BJ (cell line): ENCODE results near the gene KLF5. TPM values are rescaled to one million over a fixed set of nuclear protein-coding genes. Genes with fewer than 3 reads are reported as not detected.

Experiments
- CTCF ChIA-PET: fragments of 350-600 bp; formaldehyde crosslinking; extraction: SDS; loops from one replicate; lab custom pipeline; 2021; ENCODE audit warnings: antibody characterized with exemption, inconsistent platforms; lab: Yijun Ruan, JAX
- POLR2A ChIA-PET: fragments of 300-600 bp; sonication (Branson Sonifier 250); formaldehyde crosslinking; extraction: SDS; loops from one replicate; lab custom pipeline; 2021; ENCODE audit warnings: antibody characterized with exemption; lab: Charles Lee
- DNase-seq: peaks from one replicate; pipeline ENCODE4 v3.0.0-alpha.2; 2011; ENCODE audit warnings: low read depth
- H3K27me3 ChIP-seq: 2 replicates; pipeline ENCODE4 v1.6.0; 2011; ENCODE audit warnings: low read length; ENCODE audit not compliant: control insufficient read depth, insufficient read depth
- H3K36me3 ChIP-seq: 2 replicates; pipeline ENCODE4 v1.5.1; 2011; ENCODE audit warnings: low read length; ENCODE audit not compliant: control insufficient read depth, insufficient read depth
- H3K4me3 ChIP-seq: 2 replicates; pipeline ENCODE4 v1.5.1; 2011; ENCODE audit warnings: low read depth, mild to moderate bottlenecking, control low read depth, low read length
- CTCF ChIP-seq: IDR thresholded peaks from 2 replicates; pipeline ENCODE4 v1.5.1; 2011; ENCODE audit warnings: low read depth, mild to moderate bottlenecking, control low read depth, inconsistent platforms, low read length, moderate library complexity; ENCODE audit not compliant: insufficient read depth
- polyA plus RNA-seq: library from polyadenylated mRNA; depleted of rRNA; stranded (reverse); fragments of >200 nt; gene quantifications from 2 replicates; pipeline ENCODE4 v1.2.3, GENCODE V29; 2011

Gene KLF5
- polyA plus RNA-seq, 1 experiment: 26.7 TPM

GRCh38 chr13:73070451-73071098 is 11.8 kb downstream of the KLF5 start:
- no peak for TF ChIP-seq CTCF
- Histone ChIP-seq H3K27me3 (no peaks in the 10 kb centered on the region), H3K36me3 (peaks cover under 1% of the 10 kb centered on the region; the same call in 1 of the 2 replicates), H3K4me3 (no peak overlapping the region)
- ChIA-PET CTCF (no interaction called here), POLR2A (interaction anchor here (0.7 kb wide), 1 partner anchor 962 kb away, joined by 3 read pairs; no protein-coding TSS in a partner anchor)
- DNase-seq: no peak

- no peak for TF ChIP-seq CTCF
- ChIA-PET POLR2A (interaction anchor here (0.6 kb wide), 1 partner anchor 344 kb away, joined by 4 read pairs; no protein-coding TSS in a partner anchor), CTCF (interaction anchor here (1.4 kb wide), 1 partner anchor 13 kb away, joined by 3 read pairs; the partner anchor contains the start of gene KLF5)
- no peak for DNase-seq
- H3K36me3 ChIP-seq: peaks cover 2% of the 10 kb centered on the region; the same call in 1 of the 2 replicates
- H3K4me3 ChIP-seq: no peak overlapping the region
- H3K27me3 ChIP-seq: no peaks in the 10 kb centered on the region
Observed at GRCh38 chr13:73072239-73072900, 13.6 kb downstream of the KLF5 start.

- no peak for TF ChIP-seq CTCF
- Histone ChIP-seq H3K4me3 (no peak overlapping the region), H3K27me3 (no peaks in the 10 kb centered on the region), H3K36me3 (peaks cover 2% of the 10 kb centered on the region; the same call in 1 of the 2 replicates)
- CTCF ChIA-PET: interaction anchor here (1.4 kb wide), 1 partner anchor 14 kb away, joined by 3 read pairs; the partner anchor contains the start of gene KLF5
- POLR2A ChIA-PET: interaction anchor here (0.6 kb wide), 1 partner anchor 343 kb away, joined by 4 read pairs; no protein-coding TSS in a partner anchor
- DNase-seq: no peak
Observed at GRCh38 chr13:73073050-73073449, 14.2 kb downstream of the KLF5 start.

GRCh38 chr13:73074014-73074413 is 15.2 kb downstream of the KLF5 start:
- TF ChIP-seq CTCF: no peak
- ChIA-PET POLR2A (no interaction called here), CTCF (no interaction called here)
- no peak for DNase-seq
- H3K27me3 ChIP-seq: no peaks in the 10 kb centered on the region
- H3K4me3 ChIP-seq: no peak overlapping the region
- peaks cover 2% of the 10 kb centered on the region; the same call in 1 of the 2 replicates for H3K36me3 ChIP-seq

GRCh38 chr13:73074926-73075325 is 16.1 kb downstream of the KLF5 start:
- Histone ChIP-seq H3K27me3 (no peaks in the 10 kb centered on the region), H3K36me3 (peaks cover 2% of the 10 kb centered on the region; the same call in 1 of the 2 replicates), H3K4me3 (no peak overlapping the region)
- no peak for DNase-seq
- ChIA-PET CTCF (no interaction called here), POLR2A (no interaction called here)
- TF ChIP-seq CTCF: no peak
